Gastrocnemius medialis (tissue), 4 donors: ENCODE results near the gene SMTN. TPM values are rescaled to one million over a fixed set of nuclear protein-coding genes. Genes with fewer than 3 reads are reported as not detected.

ENCODE experiments used
- ATAC-seq, 2 donors: fragments of 150-250 bp; one replicate each; pipeline ENCODE4 v1.9.1; 2016
- DNase-seq, 2 donors: peaks; one replicate each; pipeline ENCODE4 v3.0.0-alpha.2; 2019
- H3K27ac ChIP-seq, 4 donors: fragments of 200-600 bp; sonication (generic); 1 replicate in 1 of 4; 2 replicates in 3 of 4; pipeline ENCODE4 v1.5.1; 2016 to 2018; ENCODE audit warnings: mild to moderate bottlenecking in 2 of 4, moderate library complexity in 1 of 4
- H3K27me3 ChIP-seq, 3 donors: fragments of 200-600 bp; sonication (generic) in 2 of 3; 1 replicate in 1 of 3; 2 replicates in 2 of 3; pipeline versions ENCODE4 v1.5.1 to v1.6.0; 2016 to 2019; ENCODE audit warnings: mild to moderate bottlenecking in 1 of 3, moderate library complexity in 1 of 3
- H3K36me3 ChIP-seq, 2 donors: fragments of 200-600 bp; sonication (generic) in 1 of 2; one replicate each; pipeline ENCODE4 v1.5.1; 2017 to 2018
- H3K4me1 ChIP-seq, 2 donors: fragments of 200-600 bp; sonication (generic) in 1 of 2; one replicate each; pipeline ENCODE4 v1.5.1; 2016 to 2017; ENCODE audit warnings: mild to moderate bottlenecking in 2 of 2
- H3K4me3 ChIP-seq, 4 donors: fragments of 200-600 bp; sonication (generic) in 3 of 4; 1 replicate in 1 of 4; 2 replicates in 3 of 4; pipeline ENCODE4 v1.5.1; 2016 to 2019; ENCODE audit warnings: mild to moderate bottlenecking in 2 of 4
- H3K9me3 ChIP-seq, 3 donors: fragments of 200-600 bp; sonication (generic) in 2 of 3; 1 replicate in 1 of 3; 2 replicates in 2 of 3; pipeline ENCODE4 v1.5.1; 2016 to 2019
- POLR2A ChIP-seq, 2 donors: fragments of 450-650 bp; IDR thresholded peaks; one replicate each; pipeline ENCODE4 v1.6.1; 2017; ENCODE audit warnings: antibody characterized with exemption in 2 of 2, mild to moderate bottlenecking in 2 of 2, moderate library complexity in 2 of 2
- in situ Hi-C, 4 donors: fragments of 200-750 bp; cut with MboI; loops; one replicate each; pipeline versions ENCODE4 v1.15.0 to v1.8.0; 2017; ENCODE audit warnings: low sequenced_read_pairs in 4 of 4
- intact Hi-C: fragments of 100-400 bp; cut with DNase I; formaldehyde crosslinking; loops from one replicate; pipeline ENCODE4 v1.15.1; 2023; ENCODE audit warnings: low total_unique reads
- total RNA-seq, 4 donors: library from RNA; depleted of rRNA; stranded (reverse); fragments of >200 nt; gene quantifications; one replicate each; pipeline versions ENCODE4 v1.1.0 to v1.2.3, GENCODE V29; 2016
- TF ChIP-seq, protein P1 (sequence below), 5 experiments: fragments of 450-650 bp in 3 of 5; fragments of 200-600 bp in 2 of 5; sonication (generic) in 2 of 5; IDR thresholded peaks in 4 of 5; conservative IDR thresholded peaks in 1 of 5; 1 replicate in 4 of 5; 2 replicates in 1 of 5; pipeline ENCODE4 v1.5.1; 2016 to 2019; ENCODE audit warnings: antibody characterized with exemption in 5 of 5, mild to moderate bottlenecking in 3 of 5, moderate library complexity in 3 of 5

SMTN gene
- 100 to 1,000 TPM in 1 of 4 donors, 10 to 100 TPM in 3; 39.5 to 104 (median 45.3) TPM for total RNA-seq

DNA sequence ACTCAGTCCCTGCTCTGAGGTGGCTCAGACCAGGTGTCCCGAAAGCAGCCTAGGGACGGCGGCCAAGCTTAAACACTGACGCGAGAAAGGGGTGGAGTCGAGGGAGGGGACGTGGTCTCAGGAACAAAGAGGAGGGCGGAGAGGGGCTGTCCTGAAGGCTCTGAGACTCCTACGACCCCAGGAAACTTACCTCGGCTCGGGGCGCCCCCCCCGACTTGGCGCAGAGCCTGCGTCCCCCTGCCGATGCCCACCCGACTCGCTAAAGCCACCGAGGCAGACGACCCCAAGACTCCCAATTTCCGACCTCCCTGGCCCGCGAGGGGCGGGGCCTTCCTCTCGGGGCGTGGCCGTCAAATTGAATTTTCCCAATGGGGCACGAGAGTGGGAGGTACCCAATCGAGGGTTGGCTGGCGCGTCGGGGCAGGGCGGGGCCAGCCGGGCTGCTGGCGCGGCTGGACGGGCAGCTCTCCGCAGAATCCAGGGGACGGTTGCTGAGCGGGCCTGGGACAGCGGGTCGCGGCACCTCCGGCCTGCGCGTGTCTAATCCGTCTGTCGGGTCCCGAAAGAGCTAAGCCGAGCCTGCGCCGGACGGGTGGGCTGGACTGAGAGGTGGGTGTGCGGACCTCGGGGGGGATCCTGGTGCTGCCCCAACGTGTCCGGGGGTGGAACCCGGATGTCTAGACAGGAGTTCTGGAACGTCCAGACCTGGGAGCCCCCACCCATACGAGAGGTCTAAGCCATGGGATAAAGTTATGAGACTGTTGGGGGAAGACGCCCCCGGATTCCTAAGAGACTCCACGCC is at the start of gene SMTN:
Gene SMTN, plus strand, starts transcription at position 471 of the 802 bp plus-strand sequence. CDS start 1,941 bp downstream, outside the sequence.
- in situ Hi-C loops (loop anchor here in 3 of 4 donors (10.0 kb wide), 3 partner anchors 74 to 116 kb away; partner anchors contain the start of genes MORC2 (in 2 of the 3) and TUG1 (in 2 of the 3)), intact Hi-C loops (loop anchor here (1.0 to 5.0 kb wide), 3 partner anchors 44 to 211 kb away; partner anchors contain the start of genes PIK3IP1 and TUG1)
- Histone ChIP-seq H3K4me1 (peaks cover 13 to 49% of the 10 kb centered on the region in 2 donors), H3K27me3 (no peaks in the 10 kb centered on the region), H3K9me3 (no peaks in the 10 kb centered on the region), H3K27ac (peak within 1 kb of the TSS; percentile 85 to 93 (median 92)), H3K4me3 (peak within 1 kb of the TSS; percentile 60 to 78 (median 73)), H3K36me3 (no peaks in the 10 kb centered on the region)
- ATAC-seq (peak; percentile 82 to 83), DNase-seq (peak; percentile 83 to 88)
- peak; percentile 87 to 95 for TF ChIP-seq POLR2A (IDR thresholded peaks at IDR 0.05)
- TF ChIP-seq, protein P1, sequence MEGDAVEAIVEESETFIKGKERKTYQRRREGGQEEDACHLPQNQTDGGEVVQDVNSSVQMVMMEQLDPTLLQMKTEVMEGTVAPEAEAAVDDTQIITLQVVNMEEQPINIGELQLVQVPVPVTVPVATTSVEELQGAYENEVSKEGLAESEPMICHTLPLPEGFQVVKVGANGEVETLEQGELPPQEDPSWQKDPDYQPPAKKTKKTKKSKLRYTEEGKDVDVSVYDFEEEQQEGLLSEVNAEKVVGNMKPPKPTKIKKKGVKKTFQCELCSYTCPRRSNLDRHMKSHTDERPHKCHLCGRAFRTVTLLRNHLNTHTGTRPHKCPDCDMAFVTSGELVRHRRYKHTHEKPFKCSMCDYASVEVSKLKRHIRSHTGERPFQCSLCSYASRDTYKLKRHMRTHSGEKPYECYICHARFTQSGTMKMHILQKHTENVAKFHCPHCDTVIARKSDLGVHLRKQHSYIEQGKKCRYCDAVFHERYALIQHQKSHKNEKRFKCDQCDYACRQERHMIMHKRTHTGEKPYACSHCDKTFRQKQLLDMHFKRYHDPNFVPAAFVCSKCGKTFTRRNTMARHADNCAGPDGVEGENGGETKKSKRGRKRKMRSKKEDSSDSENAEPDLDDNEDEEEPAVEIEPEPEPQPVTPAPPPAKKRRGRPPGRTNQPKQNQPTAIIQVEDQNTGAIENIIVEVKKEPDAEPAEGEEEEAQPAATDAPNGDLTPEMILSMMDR (IDR thresholded peaks at IDR 0.05 in 4 of 5, conservative IDR thresholded peaks at IDR 0.05 in 1 of 5), result no peak

DNA sequence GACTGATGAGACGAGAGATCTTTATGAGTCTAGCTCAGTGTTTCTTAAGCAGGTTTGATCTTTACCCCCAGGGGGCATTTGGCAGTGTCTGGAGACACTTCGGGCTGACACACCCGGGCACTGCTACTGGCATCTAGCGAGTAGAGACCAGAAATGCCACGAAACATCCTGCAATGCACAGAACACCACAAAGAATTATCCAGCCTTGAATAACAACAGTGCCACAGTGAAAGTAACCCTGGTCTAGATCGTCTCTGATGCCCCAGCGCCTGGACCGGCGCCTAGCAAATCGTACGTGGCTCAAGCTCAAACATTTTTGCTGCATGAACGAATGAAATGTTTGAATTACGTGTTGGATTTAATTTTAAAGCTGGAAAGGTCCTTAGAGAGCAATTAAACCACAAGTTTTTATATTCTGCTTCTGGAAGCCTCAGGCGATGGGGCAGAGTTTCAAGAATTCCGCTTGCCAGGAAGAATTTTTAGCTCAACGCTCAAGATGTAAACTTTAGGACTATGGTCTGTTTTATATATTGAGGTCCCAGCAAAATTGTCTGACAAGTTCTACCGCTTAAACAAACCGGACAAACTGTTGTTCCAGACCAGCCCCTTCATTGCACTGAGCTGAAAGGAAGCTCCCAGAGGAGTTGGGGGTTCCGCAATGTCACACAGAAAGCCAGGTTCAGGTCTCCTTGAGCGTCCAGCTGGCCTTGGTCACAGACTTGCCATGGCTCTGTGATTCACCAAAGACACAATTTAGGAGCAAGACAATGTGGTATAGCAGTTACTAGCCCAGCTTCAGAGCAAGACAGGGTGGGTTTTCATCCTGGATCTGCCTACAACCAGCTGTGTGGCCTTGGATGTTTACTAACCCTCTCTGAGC is 44.2 kb upstream of the SMTN start:
- ATAC-seq, result no peak
- H3K4me1 ChIP-seq, result peaks cover 0 to 17% of the 10 kb centered on the region in 2 donors
- peak in 1 of 2 donors; percentile 17 for DNase-seq
- no peaks in the 10 kb centered on the region for H3K36me3 ChIP-seq
- H3K27me3 ChIP-seq, result no peaks in the 10 kb centered on the region
- no peaks in the 10 kb centered on the region for H3K9me3 ChIP-seq
- TF ChIP-seq, protein P1 (IDR thresholded peaks at IDR 0.05 in 4 of 5, conservative IDR thresholded peaks at IDR 0.05 in 1 of 5), result no peak
- no peak for TF ChIP-seq POLR2A (IDR thresholded peaks at IDR 0.05)
- intact Hi-C loops (loop anchor here (5.0 kb wide), 1 partner anchor 45 kb away; the partner anchor contains the start of gene SMTN), in situ Hi-C loops (no loop called here)
- peak overlapping the region; percentile 6 to 64 (median 28) for H3K27ac ChIP-seq
- H3K4me3 ChIP-seq, result peak overlapping the region in 3 of 4 donors; percentile 20 to 45 (median 33)

DNA sequence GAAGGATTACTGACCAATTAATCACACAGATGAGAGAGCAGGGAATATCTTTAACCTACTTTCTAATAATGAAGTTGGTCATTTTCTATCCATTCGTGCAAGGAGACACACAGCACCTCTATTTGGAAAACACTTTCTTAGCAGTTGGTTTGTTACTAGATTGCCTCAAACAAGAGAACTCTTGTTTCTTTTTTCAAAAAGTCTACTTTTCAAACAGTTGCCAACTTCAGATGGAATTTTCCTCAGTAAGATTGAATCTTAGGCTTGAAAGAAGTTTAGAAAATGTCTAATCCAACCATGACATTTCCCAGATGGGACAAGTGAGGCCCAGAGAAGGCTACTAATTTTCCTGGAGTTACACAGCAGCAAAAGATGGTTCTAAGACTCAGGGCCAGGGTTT is 42.4 kb upstream of the SMTN start:
- H3K4me1 ChIP-seq, result peaks cover 0 to 17% of the 10 kb centered on the region in 2 donors

DNA sequence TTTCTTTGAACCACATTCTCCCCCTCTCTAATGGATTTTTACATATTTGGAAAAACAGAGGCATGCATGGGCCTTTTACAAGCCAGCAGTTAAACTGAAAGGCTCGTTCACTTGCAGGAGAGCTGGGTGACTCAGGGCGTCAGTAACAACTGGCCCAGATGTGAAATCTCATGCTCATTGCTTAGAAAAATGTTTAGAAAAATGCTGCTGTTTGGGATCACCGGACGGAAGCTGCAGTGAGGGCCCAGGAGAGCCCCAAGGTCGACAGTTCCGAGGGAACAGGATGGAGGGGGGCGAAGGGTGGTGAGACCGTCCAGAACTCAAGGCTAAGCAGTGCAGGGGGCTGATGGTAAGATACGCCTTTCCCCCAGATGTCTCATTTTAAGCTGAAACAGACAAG is 41.7 kb upstream of the SMTN start:
- Histone ChIP-seq H3K27me3 (no peaks in the 10 kb centered on the region), H3K9me3 (no peaks in the 10 kb centered on the region), H3K4me1 (peaks cover 1 to 17% of the 10 kb centered on the region in 2 donors), H3K27ac (peak overlapping the region; percentile 18 to 64 (median 49)), H3K4me3 (no peak overlapping the region), H3K36me3 (no peaks in the 10 kb centered on the region)
- intact Hi-C loops (loop anchor here (5.0 kb wide), 1 partner anchor 43 kb away; the partner anchor contains the start of gene SMTN), in situ Hi-C loops (no loop called here)
- DNase-seq (no peak), ATAC-seq (peak in 1 of 2 donors; percentile 48)
- no peak for TF ChIP-seq POLR2A (IDR thresholded peaks at IDR 0.05)
- TF ChIP-seq, protein P1 (IDR thresholded peaks at IDR 0.05 in 4 of 5, conservative IDR thresholded peaks at IDR 0.05 in 1 of 5), result no peak

More for the DNA sequence above, 42.4 kb upstream of the SMTN start:
- TF ChIP-seq POLR2A (IDR thresholded peaks at IDR 0.05), result no peak
- TF ChIP-seq, protein P1 (IDR thresholded peaks at IDR 0.05 in 4 of 5, conservative IDR thresholded peaks at IDR 0.05 in 1 of 5), result no peak
- Histone ChIP-seq H3K27me3 (no peaks in the 10 kb centered on the region), H3K4me3 (no peak overlapping the region), H3K9me3 (no peaks in the 10 kb centered on the region), H3K36me3 (no peaks in the 10 kb centered on the region), H3K27ac (peak overlapping the region; percentile 18 to 64 (median 52))
- intact Hi-C loops (loop anchor here (5.0 kb wide), 1 partner anchor 44 kb away; the partner anchor contains the start of gene SMTN), in situ Hi-C loops (no loop called here)
- DNase-seq, result no peak
- no peak for ATAC-seq
